Fibroblast of the conjunctiva (primary cell): ENCODE measurements around the gene ADGRL2.
"Not testable (repeated sequence)": the region's sequence is repeated elsewhere in the genome, so short reads cannot be mapped to it uniquely, and the experiment has no call there.

ENCODE experiments used
- DNase-seq: peaks from one replicate; pipeline ENCODE4 v3.0.0-alpha.2; 2010; ENCODE audit warnings: low read depth

The ADGRL2 gene

DNA sequence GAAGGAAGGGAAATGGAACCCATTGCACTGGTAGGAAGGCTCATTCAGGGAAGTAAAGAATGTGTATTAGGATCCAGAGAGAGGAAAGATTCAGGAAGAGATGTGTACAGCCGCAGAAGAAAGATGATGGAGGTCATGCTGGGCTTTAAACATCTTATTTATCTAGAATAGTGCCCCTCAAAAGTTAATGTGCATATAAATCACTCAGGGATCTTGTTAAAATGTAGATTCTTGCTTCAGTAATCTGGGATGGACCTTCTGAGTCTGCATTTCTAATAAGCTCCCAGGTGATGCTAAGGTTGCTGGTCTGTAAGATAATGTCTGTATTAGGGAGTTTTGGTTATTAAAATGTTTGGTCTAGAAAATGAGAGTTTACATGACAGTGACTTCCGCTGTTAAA is 46.3 kb downstream of the ADGRL2 start:
- no peak for DNase-seq

GRCh38 chr1:81848880-81849682 is 48.3 kb downstream of the ADGRL2 start:
- no peak for DNase-seq

DNA sequence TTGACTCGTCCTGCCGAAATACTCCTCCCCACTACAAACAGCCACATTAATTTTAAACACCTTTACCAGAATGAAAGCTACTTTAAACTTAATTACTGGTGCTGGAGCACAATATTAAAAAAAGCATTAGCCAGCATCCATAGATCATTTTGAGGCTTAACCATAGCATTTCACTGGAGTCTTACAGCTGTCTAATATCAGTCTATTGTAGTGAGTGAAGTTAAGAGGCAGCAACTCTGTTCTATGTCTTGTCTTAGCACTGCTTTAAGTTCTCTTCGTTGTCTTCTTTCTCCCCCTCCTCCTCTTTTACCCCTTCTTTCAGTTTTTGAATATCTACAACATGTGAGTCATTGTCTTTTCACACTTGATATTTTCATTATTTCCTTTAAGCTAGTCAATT is 49.3 kb downstream of the ADGRL2 start:
- no peak for DNase-seq

GRCh38 chr1:81850495-81850894 is 49.8 kb downstream of the ADGRL2 start:
- no peak for DNase-seq

DNA sequence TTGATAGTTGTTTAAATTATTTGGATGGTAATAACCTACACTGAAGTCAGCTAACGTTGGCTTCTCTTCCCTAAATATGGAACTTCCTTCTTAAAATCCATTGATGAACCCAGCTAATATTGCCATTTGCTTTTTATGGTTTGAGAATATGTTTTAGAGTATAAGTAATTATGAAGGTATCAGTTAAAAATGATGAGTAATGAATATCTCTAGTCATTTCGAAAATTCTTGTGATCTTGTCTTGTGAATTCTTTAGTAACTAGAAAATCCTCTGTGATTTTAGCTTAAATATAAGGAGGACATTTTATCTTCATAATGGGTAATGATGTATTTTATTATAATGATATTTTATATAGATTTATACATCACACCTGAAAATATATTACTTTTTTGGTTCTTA is 50.5 kb downstream of the ADGRL2 start:
- DNase-seq: no peak

GRCh38 chr1:81852961-81853360 is 52.2 kb downstream of the ADGRL2 start:
- DNase-seq: no peak

GRCh38 chr1:81867235-81867634 is 66.5 kb downstream of the ADGRL2 start:
- no peak for DNase-seq

DNA sequence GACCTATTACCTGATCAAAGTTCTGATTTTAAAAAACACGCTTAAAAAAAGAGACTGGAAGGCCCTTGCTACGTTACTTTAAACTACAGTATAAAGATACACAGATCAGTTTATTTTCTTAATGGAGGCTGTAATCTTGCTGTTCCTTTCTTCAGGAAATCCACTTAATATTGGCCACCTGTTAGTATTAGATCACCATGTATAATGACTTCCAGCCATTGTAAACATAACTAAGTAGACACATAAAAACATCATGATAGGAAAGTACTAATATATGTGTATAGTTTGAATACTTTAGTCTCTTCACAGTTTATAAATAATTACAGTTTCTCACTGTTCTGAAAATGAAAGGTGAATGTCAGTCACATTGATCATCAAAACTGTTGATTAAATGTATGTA is 68.6 kb downstream of the ADGRL2 start:
- no peak for DNase-seq

- DNase-seq: not testable (repeated sequence)
Observed at GRCh38 chr1:81871091-81871490, 70.4 kb downstream of the ADGRL2 start.

GRCh38 chr1:81873946-81874345 is 73.2 kb downstream of the ADGRL2 start:
- no peak for DNase-seq

- no peak for DNase-seq
Observed at GRCh38 chr1:81874461-81874860, 73.7 kb downstream of the ADGRL2 start.

GRCh38 chr1:81874940-81875339 is 74.2 kb downstream of the ADGRL2 start:
- DNase-seq: no peak

GRCh38 chr1:81876901-81877733 is 76.4 kb downstream of the ADGRL2 start:
- peak; percentile 10 for DNase-seq

GRCh38 chr1:81877940-81878339 is 77.2 kb downstream of the ADGRL2 start:
- no peak for DNase-seq

GRCh38 chr1:81878538-81878937 is 77.8 kb downstream of the ADGRL2 start:
- DNase-seq: no peak

GRCh38 chr1:81880781-81881180 is 80.0 kb downstream of the ADGRL2 start:
- DNase-seq: no peak

DNA sequence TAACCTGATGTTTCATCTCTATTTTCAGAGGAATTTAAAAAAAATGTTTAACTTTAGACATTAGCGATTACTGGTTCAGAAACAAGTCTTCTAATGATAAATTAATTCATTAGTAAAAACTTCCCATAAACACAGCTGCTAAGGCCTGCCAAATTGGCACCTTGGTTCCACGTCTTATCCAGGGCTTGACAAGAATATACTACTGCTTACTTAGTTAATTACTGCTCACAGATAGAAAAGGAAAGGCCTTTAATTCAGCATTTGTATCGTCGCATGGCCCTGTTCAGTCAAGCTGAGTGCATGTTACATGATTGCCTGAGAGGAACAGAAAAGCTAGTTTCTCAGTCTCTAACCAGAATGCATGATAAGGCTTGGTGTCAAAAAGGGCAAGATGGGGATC is 84.6 kb downstream of the ADGRL2 start:
- no peak for DNase-seq

GRCh38 chr1:81886292-81886691 is 85.6 kb downstream of the ADGRL2 start:
- not testable (repeated sequence) for DNase-seq

DNA sequence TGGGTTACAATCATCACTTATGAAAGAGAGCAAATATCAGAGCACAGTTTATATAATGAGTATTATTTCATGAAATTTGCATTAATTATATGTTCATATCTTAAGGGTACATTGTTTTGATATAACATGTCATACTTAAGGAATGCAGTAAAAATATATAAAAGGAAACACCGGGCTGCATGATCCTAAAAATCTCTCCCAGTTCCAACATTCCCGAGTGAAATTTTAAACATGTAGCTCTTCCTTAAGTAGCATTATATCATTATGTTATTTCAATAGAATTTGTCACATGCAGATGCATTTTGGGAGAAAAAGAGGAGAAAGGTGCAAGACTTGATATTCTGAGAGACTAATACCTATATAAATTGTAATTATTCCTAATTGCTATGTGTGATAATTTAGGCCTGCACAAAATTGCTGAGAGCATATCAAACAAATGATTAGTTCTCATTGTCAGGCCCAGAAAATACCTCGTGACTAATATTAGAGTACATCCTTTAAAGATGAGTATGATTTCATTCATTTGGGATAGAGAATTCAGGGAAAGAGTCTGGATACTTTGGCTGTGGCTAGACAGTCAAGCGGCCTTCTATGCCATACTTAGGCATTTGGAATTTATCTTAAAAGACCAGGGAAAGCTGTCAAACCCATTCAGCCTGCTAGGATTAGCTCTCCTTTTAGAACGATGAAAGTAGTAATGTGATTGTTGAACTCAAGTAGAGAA is 86.8 kb downstream of the ADGRL2 start:
- no peak for DNase-seq

GRCh38 chr1:81889166-81889565 is 88.4 kb downstream of the ADGRL2 start:
- DNase-seq: no peak

DNA sequence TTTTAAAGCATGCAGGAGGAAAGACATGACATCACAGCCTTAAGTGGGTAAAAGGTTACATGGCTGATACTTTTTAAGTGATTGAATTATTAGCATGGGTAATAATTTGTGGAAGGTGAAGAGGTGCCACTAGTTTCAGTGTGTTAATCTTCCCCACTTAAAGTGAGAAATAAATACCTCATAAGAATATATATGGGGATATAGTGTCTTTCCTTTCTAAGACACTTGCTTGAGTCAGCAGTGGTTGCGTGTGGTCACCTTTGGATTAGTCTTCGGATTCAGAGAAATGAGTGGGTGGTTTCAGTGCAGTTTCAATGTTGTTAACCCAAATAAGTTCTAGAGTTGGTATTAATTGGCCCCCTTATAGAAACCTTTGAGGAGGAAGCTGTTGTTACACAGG is 94.1 kb downstream of the ADGRL2 start:
- no peak for DNase-seq

DNA sequence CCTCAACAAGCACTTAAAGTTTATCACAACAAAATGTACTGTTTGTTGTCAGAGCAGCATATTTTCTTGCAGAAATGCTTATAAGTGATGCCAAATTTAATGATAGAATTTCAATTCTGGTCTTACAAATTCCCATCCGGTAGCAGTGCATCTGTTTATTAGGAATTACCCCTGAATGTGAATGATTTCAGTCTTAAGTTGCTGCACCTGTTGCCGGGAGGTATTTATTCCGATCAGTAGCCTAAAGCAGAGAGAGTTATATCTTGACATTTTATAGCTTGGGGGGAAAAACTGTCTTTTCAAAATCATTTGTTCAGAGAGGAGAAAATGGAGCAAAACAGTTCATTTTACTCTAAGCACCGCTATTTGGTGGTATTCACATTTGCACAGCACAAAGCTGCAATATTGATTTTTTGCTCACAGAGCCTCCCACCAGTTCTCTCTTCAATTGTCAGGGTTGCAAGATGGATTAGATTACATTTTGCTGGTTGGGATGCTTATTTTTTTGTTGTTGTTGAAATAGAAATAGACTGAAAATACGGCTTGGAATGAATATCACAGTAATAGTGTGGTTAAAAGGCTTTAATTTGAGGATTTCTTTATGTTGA is 98.6 kb downstream of the ADGRL2 start:
- DNase-seq: no peak
